GM13976 (cell line): ENCODE data around the gene CPNE1.

Experiments
- DNase-seq: peaks from one replicate; pipeline ENCODE4 v3.0.0; 2012; ENCODE audit warnings: low spot score
- CTCF ChIP-seq: IDR thresholded peaks from 2 replicates; pipeline ENCODE4 v1.5.1; 2012; ENCODE audit warnings: borderline replicate concordance, mild to moderate bottlenecking; ENCODE audit not compliant: insufficient read depth; ENCODE audit errors: extremely low read depth, missing control alignments, control extremely low read depth
- in situ Hi-C: fragments of 300-500 bp; cut with MboI; formaldehyde crosslinking; loops from one replicate; pipeline ENCODE4 v1.12.0; 2022; ENCODE audit warnings: low sequenced_read_pairs, mixed read lengths, inconsistent platforms; ENCODE audit not compliant: unreplicated experiment

Gene CPNE1

GRCh38 chr20:35661908-35662307, 2.8 kb downstream of the CPNE1 start:
- TF ChIP-seq CTCF: no peak

GRCh38 chr20:35661053-35661452, 3.6 kb downstream of the CPNE1 start:
- TF ChIP-seq CTCF: no peak
- no peak for DNase-seq
- in situ Hi-C loops: no loop called here

More at GRCh38 chr20:35661908-35662307, 2.8 kb downstream of the CPNE1 start:
- in situ Hi-C loops: no loop called here
- DNase-seq: no peak

GRCh38 chr20:35660122-35660937, 4.4 kb downstream of the CPNE1 start:
- in situ Hi-C loops: no loop called here
- DNase-seq: no peak
- no peak for TF ChIP-seq CTCF

- in situ Hi-C loops: no loop called here
- DNase-seq: no peak
- no peak for TF ChIP-seq CTCF
These were observed 7.4 kb downstream of the CPNE1 start for GRCh38 chr20:35657271-35657670.

- TF ChIP-seq CTCF: no peak
- DNase-seq: no peak
These were observed 10.3 kb downstream of the CPNE1 start for GRCh38 chr20:35654415-35654814.

GRCh38 chr20:35653893-35654292, 10.8 kb downstream of the CPNE1 start:
- TF ChIP-seq CTCF: no peak
- in situ Hi-C loops: no loop called here
- DNase-seq: no peak

More at GRCh38 chr20:35654415-35654814, 10.3 kb downstream of the CPNE1 start:
- in situ Hi-C loops: no loop called here
